Measurements from ENCODE around the gene POLR3GL. TPM values are rescaled to one million over a fixed set of nuclear protein-coding genes. Genes with fewer than 3 reads are reported as not detected.
A peak's percentile ranks its signal among the peaks of the same experiment; 100 is the strongest.

Gene POLR3GL
- total and polyA plus RNA-seq, 2 experiments from 2014 or later: 3.1 to 9.5 TPM

DNA sequence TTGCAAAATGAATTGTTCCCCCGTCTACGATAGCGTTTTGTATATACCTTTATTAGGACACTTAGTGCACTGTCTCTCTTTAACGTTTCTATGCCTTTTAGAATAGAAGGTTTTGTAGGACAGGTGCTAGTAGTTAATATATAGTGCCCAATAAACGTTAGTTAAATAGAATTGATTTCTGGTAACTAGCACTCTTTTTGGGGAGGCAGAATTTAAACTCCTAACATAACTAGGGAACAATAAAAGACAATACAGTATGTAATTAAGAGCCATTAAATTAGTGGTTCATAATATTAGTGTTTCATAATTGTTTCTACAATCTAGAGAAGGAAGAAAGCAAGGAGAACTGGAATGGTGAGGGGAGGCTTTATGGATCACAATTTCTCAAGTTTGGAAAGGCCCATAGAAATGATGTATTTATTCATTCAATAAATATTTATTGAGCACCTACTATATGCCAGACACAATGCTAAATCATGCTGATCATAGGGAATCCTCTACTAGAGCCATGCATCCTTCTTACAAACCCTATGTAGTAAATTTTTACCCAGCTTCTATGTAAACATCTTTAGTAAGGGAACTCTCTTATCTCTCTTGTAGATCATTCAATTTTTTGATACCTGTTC lies 742 bp downstream of the POLR3GL start:
- H3K27ac ChIP-seq (ENCODE audit: low read depth): no peak overlapping the region
- peak overlapping the region; percentile 38; the same call in 1 of the 2 replicates for H3K27ac Mint-ChIP-seq
- no peak for ATAC-seq

More for the DNA sequence above, 742 bp downstream of the POLR3GL start:
- Mint-ChIP-seq H3K4me3 (peak overlapping the region; percentile 92), H3K27me3 (ENCODE audit: insufficient read depth, low read depth, poor library complexity) (peaks cover 43% of the 10 kb centered on the region), H3K9me3 (peaks cover 7% of the 10 kb centered on the region; the same call in 2 of the 3 replicates), H3K36me3 (ENCODE audit: low read depth) (peaks cover 3% of the 10 kb centered on the region; the same call in 1 of the 3 replicates), H3K4me1 (peaks cover 17% of the 10 kb centered on the region)
- peak overlapping the region; percentile 76 for H3K4me2 ChIP-seq
- TF ChIP-seq POLR2AphosphoS5 (IDR thresholded peaks at IDR 0.05; ENCODE audit: low read depth): no peak; the same call in 1 of the 2 replicates
- no peak for TF ChIP-seq STAT1 (IDR thresholded peaks at IDR 0.05; ENCODE audit: unreplicated experiment)
- TF ChIP-seq ZNF114 (CRISPR knock-in tag; IDR thresholded peaks at IDR 0.05): no peak
- TF ChIP-seq ZNF462 (CRISPR knock-in tag; IDR thresholded peaks at IDR 0.05): no peak
- no peak for TF ChIP-seq NANOG (IDR thresholded peaks at IDR 0.05; ENCODE audit: borderline replicate concordance)
- no peak for TF ChIP-seq JUNB (IDR thresholded peaks at IDR 0.05; ENCODE audit: unreplicated experiment)
- TF ChIP-seq EZH2phosphoT487 (IDR thresholded peaks at IDR 0.05; ENCODE audit: unreplicated experiment): no peak
- TF ChIP-seq, protein P1, sequence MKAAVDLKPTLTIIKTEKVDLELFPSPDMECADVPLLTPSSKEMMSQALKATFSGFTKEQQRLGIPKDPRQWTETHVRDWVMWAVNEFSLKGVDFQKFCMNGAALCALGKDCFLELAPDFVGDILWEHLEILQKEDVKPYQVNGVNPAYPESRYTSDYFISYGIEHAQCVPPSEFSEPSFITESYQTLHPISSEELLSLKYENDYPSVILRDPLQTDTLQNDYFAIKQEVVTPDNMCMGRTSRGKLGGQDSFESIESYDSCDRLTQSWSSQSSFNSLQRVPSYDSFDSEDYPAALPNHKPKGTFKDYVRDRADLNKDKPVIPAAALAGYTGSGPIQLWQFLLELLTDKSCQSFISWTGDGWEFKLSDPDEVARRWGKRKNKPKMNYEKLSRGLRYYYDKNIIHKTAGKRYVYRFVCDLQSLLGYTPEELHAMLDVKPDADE (IDR thresholded peaks at IDR 0.05): no peak
- no peak for TF ChIP-seq CREB1 (CRISPR knock-in tag; IDR thresholded peaks at IDR 0.05; ENCODE audit: low read depth)
- peaks cover 23% of the 10 kb centered on the region for H3K4me1 ChIP-seq (ENCODE audit: insufficient read depth)
- DNase-seq (ENCODE audit: low spot score): no peak
- H3K4me3 ChIP-seq: peak overlapping the region; percentile 53
- H4K20me1 ChIP-seq (replicated peaks; ENCODE audit: insufficient read depth): no peaks in the 10 kb centered on the region
- no peaks in the 10 kb centered on the region for H3K79me2 ChIP-seq (replicated peaks; ENCODE audit: insufficient read depth)
- H3F3A ChIP-seq (replicated peaks; ENCODE audit: low read depth): 0 out of 2 replicates have a peak, but pooled peaks cover 4% of the 10 kb centered on the region
- H3K36me3 ChIP-seq (ENCODE audit: insufficient read depth): no peaks in the 10 kb centered on the region
- H2AFZ ChIP-seq: peak overlapping the region; percentile 72
- no peaks in the 10 kb centered on the region for H3K9me2 ChIP-seq (ENCODE audit: insufficient read depth)
- peaks cover 38% of the 10 kb centered on the region for H3K27me3 ChIP-seq (ENCODE audit: insufficient read depth)
